IMR-90 (cell line): ENCODE results near the gene TSPAN1. TPM values are rescaled to one million over a fixed set of nuclear protein-coding genes. Genes with fewer than 3 reads are reported as not detected.

ENCODE experiments used
- ATAC-seq: fragments of 200-7000 bp; cut with Tn5 transposase; 2 replicates; pipeline ENCODE4 v1.9.1; 2020; ENCODE audit warnings: low read depth, mild to moderate bottlenecking, moderate library complexity
- BruUV-seq: library from RNA; stranded (reverse); fragments of 400-500 nt; replicated peaks from 2 replicates; lab custom pipeline; 2021; lab: Mats Ljungman, UMichigan
- CTCF ChIA-PET: fragments of 300-600 bp; formaldehyde crosslinking; extraction: SDS; loops from one replicate; lab custom pipeline; 2021; ENCODE audit warnings: antibody characterized with exemption; lab: Yijun Ruan, JAX
- POLR2A ChIA-PET: fragments of 300-600 bp; sonication (Branson Sonifier 250); formaldehyde crosslinking; loops from one replicate; lab custom pipeline; 2022; ENCODE audit warnings: antibody characterized with exemption; ENCODE audit not compliant: unreplicated experiment; lab: Charles Lee
- DNase-seq: peaks from one replicate; pipeline ENCODE4 v3.0.0; 2013
- H2AFZ ChIP-seq: replicated peaks from 2 replicates; pipeline ENCODE3; 2013; ENCODE audit warnings: low read length, mild to moderate bottlenecking; ENCODE audit not compliant: poor library complexity
- H2AK5ac ChIP-seq: 2 replicates; pipeline ENCODE4 v1.6.1; 2013; ENCODE audit warnings: low read depth, low read length, inconsistent platforms
- H2AK9ac ChIP-seq: replicated peaks from 2 replicates; pipeline ENCODE3; 2013; ENCODE audit warnings: mild to moderate bottlenecking, low read depth, low read length, moderate library complexity; ENCODE audit not compliant: poor library complexity
- H2BK120ac ChIP-seq: 2 replicates; pipeline ENCODE4 v1.6.1; 2013; ENCODE audit warnings: low read depth, low read length, inconsistent platforms
- H2BK15ac ChIP-seq: 3 replicates; pipeline ENCODE4 v1.6.1; 2013; ENCODE audit warnings: low read depth, low read length, inconsistent platforms
- H2BK20ac ChIP-seq: 2 replicates; pipeline ENCODE4 v1.6.1; 2013; ENCODE audit warnings: low read depth, mild to moderate bottlenecking, inconsistent platforms, low read length, moderate library complexity
- H2BK5ac ChIP-seq: 2 replicates; pipeline ENCODE4 v1.6.1; 2013; ENCODE audit warnings: mild to moderate bottlenecking, low read depth, low read length, inconsistent platforms; ENCODE audit not compliant: poor library complexity, severe bottlenecking
- H3K14ac ChIP-seq: replicated peaks from 2 replicates; pipeline ENCODE4 v1.6.1; 2013; ENCODE audit warnings: low read depth, low read length, inconsistent platforms
- H3K18ac ChIP-seq: 2 replicates; pipeline ENCODE4 v1.6.1; 2013; ENCODE audit warnings: low read depth, low read length, control low read depth
- H3K23ac ChIP-seq: 2 replicates; pipeline ENCODE4 v1.6.1; 2013; ENCODE audit warnings: low read depth, low read length, inconsistent platforms
- H3K27ac ChIP-seq: 2 replicates; pipeline ENCODE4 v1.5.1; 2013; ENCODE audit warnings: mild to moderate bottlenecking, control low read depth, low read length; ENCODE audit not compliant: insufficient read depth
- H3K27me3 ChIP-seq: 2 replicates; pipeline ENCODE4 v1.6.1; 2013; ENCODE audit warnings: low read length; ENCODE audit not compliant: control insufficient read depth, insufficient read depth
- H3K36me3 ChIP-seq: 2 replicates; pipeline ENCODE4 v1.6.1; 2013; ENCODE audit warnings: low read length, mixed read lengths; ENCODE audit not compliant: control insufficient read depth, insufficient read depth
- H3K4ac ChIP-seq: 2 replicates; pipeline ENCODE4 v1.6.1; 2013; ENCODE audit warnings: low read depth, low read length, inconsistent platforms
- H3K4me1 ChIP-seq: 2 replicates; pipeline ENCODE4 v1.6.1; 2013; ENCODE audit warnings: low read length, mixed read lengths; ENCODE audit not compliant: control insufficient read depth, insufficient read depth
- H3K4me2 ChIP-seq: 2 replicates; pipeline ENCODE4 v1.6.1; 2013; ENCODE audit warnings: low read depth, mild to moderate bottlenecking, control low read depth, low read length, moderate library complexity
- H3K4me3 ChIP-seq: 2 replicates; pipeline ENCODE4 v1.5.1; 2013; ENCODE audit warnings: low read depth, mild to moderate bottlenecking, control low read depth, low read length, moderate library complexity; ENCODE audit not compliant: insufficient read depth
- H3K56ac ChIP-seq: 2 replicates; pipeline ENCODE4 v1.6.1; 2013; ENCODE audit warnings: low read length, inconsistent platforms; ENCODE audit not compliant: insufficient read depth; ENCODE audit errors: extremely low read depth
- H3K79me1 ChIP-seq, 2 experiments: 2 replicates each; pipeline ENCODE4 v1.6.1; 2013; ENCODE audit warnings: low read length in 2 of 2, inconsistent platforms in 1 of 2, low read depth in 1 of 2
- H3K9ac ChIP-seq: 2 replicates; pipeline ENCODE4 v1.6.1; 2013; ENCODE audit warnings: low read depth, low read length, control low read depth
- H3K9me1 ChIP-seq: 2 replicates; pipeline ENCODE4 v1.6.1; 2013; ENCODE audit warnings: low read length, inconsistent platforms; ENCODE audit not compliant: insufficient read depth
- H3K9me3 ChIP-seq: 2 replicates; pipeline ENCODE4 v1.6.1; 2013; ENCODE audit warnings: low read length; ENCODE audit not compliant: control insufficient read depth, insufficient read depth
- H4K20me1 ChIP-seq: 2 replicates; pipeline ENCODE4 v1.6.1; 2013; ENCODE audit warnings: low read length, inconsistent platforms; ENCODE audit not compliant: insufficient read depth
- H4K5ac ChIP-seq: 2 replicates; pipeline ENCODE4 v1.6.1; 2013; ENCODE audit warnings: mild to moderate bottlenecking, low read depth, low read length, control low read depth
- H4K8ac ChIP-seq, 2 experiments: 2 replicates each; pipeline ENCODE4 v1.6.1; 2013; ENCODE audit warnings: low read depth in 2 of 2, low read length in 2 of 2, control low read depth in 1 of 2, inconsistent platforms in 1 of 2
- H4K91ac ChIP-seq: 2 replicates; pipeline ENCODE4 v1.6.1; 2013; ENCODE audit warnings: low read depth, low read length, inconsistent platforms; ENCODE audit not compliant: insufficient read depth
- CHD1 ChIP-seq: IDR thresholded peaks from 2 replicates; pipeline ENCODE4 v1.6.1; 2012; ENCODE audit warnings: low read depth, low read length, improper control_type of control experiment
- MXI1 ChIP-seq: IDR thresholded peaks from 2 replicates; pipeline ENCODE4 v1.6.1; 2012; ENCODE audit warnings: low read depth, mild to moderate bottlenecking, low read length, moderate library complexity, borderline replicate concordance
- NFE2L2 ChIP-seq: fragments of 150-350 bp; IDR thresholded peaks from 2 replicates; pipeline ENCODE4 v1.6.1; 2016; ENCODE audit warnings: low read depth, mild to moderate bottlenecking, low read length
- POLR2A ChIP-seq: IDR thresholded peaks from 2 replicates; pipeline ENCODE4 v1.6.1; 2012; ENCODE audit warnings: mild to moderate bottlenecking, low read depth, low read length
- RAD21 ChIP-seq: IDR thresholded peaks from 2 replicates; pipeline ENCODE4 v1.6.1; 2012; ENCODE audit warnings: low read length, improper control_type of control experiment
- WGBS, 2 experiments: methylation state at CpG; one replicate each; pipeline versions ENCODE4 v1.1.5 to v1.1.7; 2013; ENCODE audit warnings: missing lambda C conversion rate in 2 of 2; ENCODE audit not compliant: insufficient read length in 1 of 2; ENCODE audit errors: extremely low coverage in 2 of 2; 5-methylcytosine and 5-hydroxymethylcytosine counted together
- dilution Hi-C: fragments of 300-500 bp; cut with HindIII; formaldehyde crosslinking; loops from one replicate; pipeline ENCODE4 v1.14.3; 2018; ENCODE audit warnings: low sequenced_read_pairs; ENCODE audit not compliant: unreplicated experiment
- in situ Hi-C: fragments of 300-500 bp; cut with MboI; formaldehyde crosslinking; loops from 3 replicates; pipeline ENCODE4 v1.14.3; 2019; ENCODE audit warnings: low sequenced_read_pairs, inconsistent platforms, mixed read lengths
- intact Hi-C: fragments of 100-400 bp; cut with micrococcal nuclease; formaldehyde crosslinking; loops from 2 replicates; pipeline ENCODE4 v1.10.0; 2022
- polyA plus RNA-seq, 3 experiments: library from polyadenylated mRNA; depleted of rRNA; stranded (reverse); fragments of >200 nt; gene quantifications; 2 replicates each; pipeline ENCODE4 v1.2.3, GENCODE V29; 2012; ENCODE audit warnings: low replicate concordance in 1 of 3
- total RNA-seq: library from RNA; depleted of rRNA; stranded (reverse); fragments of >200 nt; gene quantifications from 2 replicates; pipeline ENCODE4 v1.2.3, GENCODE V29; 2012
- TF ChIP-seq, protein P1 (sequence below): fragments of 150-350 bp; IDR thresholded peaks from 2 replicates; pipeline ENCODE4 v1.6.1; 2017; ENCODE audit warnings: mild to moderate bottlenecking, antibody characterized with exemption, low read length, low read depth

The TSPAN1 gene
- total and polyA plus RNA-seq, 2 of the 4 experiments (the other 2 are of a cell fraction): 0.18 to 0.82 TPM

DNA sequence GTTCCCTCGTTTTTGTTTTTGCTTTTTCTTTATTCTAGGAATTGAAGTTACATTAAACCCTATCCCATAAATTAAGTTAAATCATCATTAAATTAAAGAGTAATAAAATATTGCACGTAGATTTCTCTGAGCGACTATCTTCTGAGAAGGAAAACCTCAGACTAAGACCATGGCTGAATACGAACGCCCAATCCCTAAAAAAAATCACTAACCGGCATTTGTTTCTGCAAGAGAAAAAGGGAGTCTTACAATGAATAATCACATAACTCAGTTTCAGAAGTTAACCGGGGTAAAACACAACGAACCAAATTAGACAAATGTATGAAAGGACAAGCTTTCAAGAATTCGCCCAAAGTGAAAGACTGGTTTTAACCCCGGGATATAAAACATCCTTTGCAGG is 43.8 kb upstream of the TSPAN1 start:
- Histone ChIP-seq H3K18ac (no peak overlapping the region; the same call in 1 of the 2 replicates), H3K4me1 (peaks cover 2% of the 10 kb centered on the region), H2BK15ac (no peak overlapping the region), H3K9me3 (no peaks in the 10 kb centered on the region), H3K36me3 (no peaks in the 10 kb centered on the region), H3K79me1 (peaks cover 6 to 18% of the 10 kb centered on the region in 2 experiments; a peak in 3 of 4 replicates), H4K5ac (no peak overlapping the region), H4K20me1 (peaks cover 3% of the 10 kb centered on the region; the same call in 1 of the 2 replicates), H3K4ac (no peak overlapping the region), H3K23ac (peak overlapping the region; percentile 18; the same call in 1 of the 2 replicates), H2AK5ac (no peak overlapping the region), H2AK9ac (no peak overlapping the region), H2BK20ac (no peak overlapping the region), H2BK5ac (no peak overlapping the region), H4K8ac (no peak overlapping the region), H3K4me3 (peak overlapping the region; percentile 54), H4K91ac (no peak overlapping the region), H3K27me3 (no peaks in the 10 kb centered on the region), H2AFZ (no peak overlapping the region), H3K27ac (no peak overlapping the region), H3K9ac (peak overlapping the region; percentile 40; the same call in 1 of the 2 replicates), H3K56ac (0 out of 2 replicates have a peak overlapping the region, but pooled peaks have one; percentile 5), H2BK120ac (no peak overlapping the region), H3K4me2 (peak overlapping the region; percentile 91), H3K14ac (no peak overlapping the region), H3K9me1 (no peaks in the 10 kb centered on the region)
- CTCF ChIA-PET: interaction anchor here (0.6 kb wide), 3 partner anchors 82 to 113 kb away, joined by 3 to 4 read pairs (median 4); no protein-coding TSS in a partner anchor
- intact Hi-C loops (loop anchor here (1.0 kb wide), 1 partner anchor 48 kb away; no protein-coding TSS in a partner anchor), dilution Hi-C loops (no loop called here), in situ Hi-C loops (no loop called here)
- POLR2A ChIA-PET: interaction anchor here (1.0 kb wide), 1 partner anchor 36 kb away, joined by 4 read pairs; no protein-coding TSS in a partner anchor
- ATAC-seq (no peak), DNase-seq (peak; percentile 28)
- no TSS peak for BruUV-seq
- no peak for TF ChIP-seq MXI1
- TF ChIP-seq POLR2A: no peak
- no peak for TF ChIP-seq NFE2L2
- TF ChIP-seq CHD1: 0 out of 2 replicates have a peak, but pooled peaks have one; percentile 8
- TF ChIP-seq RAD21: no peak
- TF ChIP-seq, protein P1, sequence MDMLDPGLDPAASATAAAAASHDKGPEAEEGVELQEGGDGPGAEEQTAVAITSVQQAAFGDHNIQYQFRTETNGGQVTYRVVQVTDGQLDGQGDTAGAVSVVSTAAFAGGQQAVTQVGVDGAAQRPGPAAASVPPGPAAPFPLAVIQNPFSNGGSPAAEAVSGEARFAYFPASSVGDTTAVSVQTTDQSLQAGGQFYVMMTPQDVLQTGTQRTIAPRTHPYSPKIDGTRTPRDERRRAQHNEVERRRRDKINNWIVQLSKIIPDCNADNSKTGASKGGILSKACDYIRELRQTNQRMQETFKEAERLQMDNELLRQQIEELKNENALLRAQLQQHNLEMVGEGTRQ: no peak
- WGBS, 2 experiments: 6% methylated on average over 3 of the region's 10 CpGs; no CpG with 5 or more reads in 1 of the 2 experiments
